ENCODE results near the gene CFHR4. TPM values are rescaled to one million over a fixed set of nuclear protein-coding genes. Genes with fewer than 3 reads are reported as not detected.

The CFHR4 gene
- total RNA-seq, 1 experiment from 2014 or later = not detected

DNA sequence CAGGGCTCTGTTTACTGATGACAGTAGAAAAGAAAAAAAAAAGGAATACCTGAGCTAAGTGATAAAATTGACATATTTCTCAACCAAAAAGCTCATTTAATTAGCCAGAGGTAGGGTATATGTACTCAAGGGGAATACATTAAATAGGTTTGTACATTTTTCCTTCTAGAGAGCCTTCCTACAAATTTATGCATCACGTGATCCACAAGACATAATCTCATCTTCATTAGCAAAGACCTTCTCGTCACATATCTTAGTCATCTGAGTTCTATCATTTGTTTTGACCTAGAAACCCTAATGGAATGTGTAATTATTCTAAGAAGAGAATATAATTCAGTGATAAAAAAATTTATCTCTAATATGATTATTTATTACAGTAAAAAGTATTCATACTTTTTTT lies 30.7 kb upstream of the CFHR4 start:
- Histone ChIP-seq H3K27ac (ENCODE audit: insufficient read length, low read depth, low read length) (no peak overlapping the region), H3K4me2 (ENCODE audit: insufficient read depth, insufficient read length, low read length) (no peak overlapping the region), H4K5ac (ENCODE audit: insufficient read length, low read depth, low read length) (no peak overlapping the region), H2AFZ (ENCODE audit: low read length) (no peak overlapping the region), H3K23me2 (ENCODE audit: insufficient read length, low read depth, low read length, poor library complexity, severe bottlenecking) (no peaks in the 10 kb centered on the region), H3T11ph (ENCODE audit: low read length) (no peak overlapping the region), H4K8ac (replicated peaks; ENCODE audit: insufficient read length, low read depth, low read length) (no peak overlapping the region), H3K18ac (ENCODE audit: insufficient read length, low read depth, low read length) (no peak overlapping the region), H2AK5ac (ENCODE audit: insufficient read length, low read length) (no peak overlapping the region), H2BK20ac (ENCODE audit: low read depth, low read length, poor library complexity, severe bottlenecking) (no peak overlapping the region), H3K14ac (ENCODE audit: insufficient read depth, low read length) (no peak overlapping the region), H2BK12ac (ENCODE audit: insufficient read length, low read depth, low read length) (no peak overlapping the region), H3K23ac (ENCODE audit: insufficient read length, low read depth, low read length) (no peak overlapping the region), H3K9ac (ENCODE audit: extremely low read depth, insufficient read length, low read length) (no peak overlapping the region), H3K79me2 (ENCODE audit: insufficient read depth, low read length) (no peaks in the 10 kb centered on the region), H2BK15ac (ENCODE audit: low read depth, low read length) (no peak overlapping the region), H4K91ac (ENCODE audit: insufficient read length, low read depth, low read length) (no peak overlapping the region), H3K4ac (ENCODE audit: low read depth, low read length) (no peak overlapping the region), H3K27me3 (ENCODE audit: insufficient read depth, low read length) (no peaks in the 10 kb centered on the region), H3K9me3 (ENCODE audit: control insufficient read depth, low read depth, low read length) (no peaks in the 10 kb centered on the region), H2BK5ac (ENCODE audit: insufficient read length, low read length) (no peak overlapping the region), H3K79me1 (ENCODE audit: insufficient read depth, low read depth, low read length, poor library complexity, severe bottlenecking) (no peaks in the 10 kb centered on the region), H2BK120ac (ENCODE audit: low read depth, low read length, poor library complexity, severe bottlenecking) (no peak overlapping the region), H4K20me1 (ENCODE audit: control insufficient read depth, insufficient read depth, insufficient read length) (no peaks in the 10 kb centered on the region), H3K4me1 (ENCODE audit: insufficient read depth, low read length) (no peaks in the 10 kb centered on the region), H3K56ac (ENCODE audit: insufficient read length, low read depth, low read length) (no peak overlapping the region)
- Mint-ChIP-seq H3K36me3 (ENCODE audit: insufficient read depth in 1 of 3, low read depth in 3 of 3) (0 out of 7 replicates have a peak, but pooled peaks cover 0 to 2% (median 0%) of the 10 kb centered on the region in 3 experiments), H3K4me3 (no peak overlapping the region), H3K27ac (no peak overlapping the region), H3K4me1 (no peaks in the 10 kb centered on the region), H3K9me3 (no peaks in the 10 kb centered on the region), H3K27me3 (ENCODE audit: low read depth) (no peaks in the 10 kb centered on the region)
- TF ChIP-seq, protein P1, sequence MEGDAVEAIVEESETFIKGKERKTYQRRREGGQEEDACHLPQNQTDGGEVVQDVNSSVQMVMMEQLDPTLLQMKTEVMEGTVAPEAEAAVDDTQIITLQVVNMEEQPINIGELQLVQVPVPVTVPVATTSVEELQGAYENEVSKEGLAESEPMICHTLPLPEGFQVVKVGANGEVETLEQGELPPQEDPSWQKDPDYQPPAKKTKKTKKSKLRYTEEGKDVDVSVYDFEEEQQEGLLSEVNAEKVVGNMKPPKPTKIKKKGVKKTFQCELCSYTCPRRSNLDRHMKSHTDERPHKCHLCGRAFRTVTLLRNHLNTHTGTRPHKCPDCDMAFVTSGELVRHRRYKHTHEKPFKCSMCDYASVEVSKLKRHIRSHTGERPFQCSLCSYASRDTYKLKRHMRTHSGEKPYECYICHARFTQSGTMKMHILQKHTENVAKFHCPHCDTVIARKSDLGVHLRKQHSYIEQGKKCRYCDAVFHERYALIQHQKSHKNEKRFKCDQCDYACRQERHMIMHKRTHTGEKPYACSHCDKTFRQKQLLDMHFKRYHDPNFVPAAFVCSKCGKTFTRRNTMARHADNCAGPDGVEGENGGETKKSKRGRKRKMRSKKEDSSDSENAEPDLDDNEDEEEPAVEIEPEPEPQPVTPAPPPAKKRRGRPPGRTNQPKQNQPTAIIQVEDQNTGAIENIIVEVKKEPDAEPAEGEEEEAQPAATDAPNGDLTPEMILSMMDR (conservative IDR thresholded peaks at IDR 0.05) = no peak
- no CpG with 5 or more reads among the region's 2 CpGs for whole genome bisulfite sequencing (ENCODE audit: extremely low coverage, insufficient read length, low lambda C conversion rate)
- no peak for DNase-seq
